ENCODE results near the gene POLQ.
"Not testable (repeated sequence)": the region's sequence is repeated elsewhere in the genome, so short reads cannot be mapped to it uniquely, and the experiment has no call there.

The POLQ gene

GRCh38 chr3:121430664-121431215 lies 115.0 kb downstream of the POLQ start:
- TF ChIP-seq CTCF (conservative IDR thresholded peaks at IDR 0.05), result no peak

GRCh38 chr3:121424549-121424948 lies 121.2 kb downstream of the POLQ start:
- TF ChIP-seq CTCF (conservative IDR thresholded peaks at IDR 0.05), result no peak
- no peak overlapping the region for H3K27ac ChIP-seq

More at GRCh38 chr3:121430664-121431215, 115.0 kb downstream of the POLQ start:
- H3K27ac ChIP-seq, result 0 out of 2 replicates have a peak overlapping the region, but pooled peaks have one; percentile 6

GRCh38 chr3:121418182-121418581 lies 127.6 kb downstream of the POLQ start:
- no peak overlapping the region for H3K27ac ChIP-seq
- TF ChIP-seq CTCF (conservative IDR thresholded peaks at IDR 0.05), result no peak

- H3K27ac ChIP-seq, result no peak overlapping the region
- no peak for TF ChIP-seq CTCF (conservative IDR thresholded peaks at IDR 0.05)
Observed at GRCh38 chr3:121414924-121415323, 130.9 kb downstream of the POLQ start.

GRCh38 chr3:121411523-121411922 lies 134.3 kb downstream of the POLQ start:
- TF ChIP-seq CTCF (conservative IDR thresholded peaks at IDR 0.05), result no peak
- H3K27ac ChIP-seq, result no peak overlapping the region

GRCh38 chr3:121405631-121406030 lies 140.2 kb downstream of the POLQ start:
- H3K27ac ChIP-seq, result no peak overlapping the region
- no peak for TF ChIP-seq CTCF (conservative IDR thresholded peaks at IDR 0.05)

GRCh38 chr3:121399820-121400219 lies 146.0 kb downstream of the POLQ start:
- H3K27ac ChIP-seq, result no peak overlapping the region
- no peak for TF ChIP-seq CTCF (conservative IDR thresholded peaks at IDR 0.05)

GRCh38 chr3:121398051-121398450 lies 147.7 kb downstream of the POLQ start:
- H3K27ac ChIP-seq, result not testable (repeated sequence)

GRCh38 chr3:121395967-121396366 lies 149.8 kb downstream of the POLQ start:
- H3K27ac ChIP-seq, result not testable (repeated sequence)

- not testable (repeated sequence) for H3K27ac ChIP-seq
Observed at GRCh38 chr3:121388308-121388707, 157.5 kb downstream of the POLQ start.
